H1 (cell line): ENCODE results near the gene SCPEP1.

Experiments
- ATF2 ChIP-seq: IDR thresholded peaks from 2 replicates; pipeline ENCODE4 v1.6.1; 2012; ENCODE audit warnings: low read length, inconsistent platforms
- GABPA ChIP-seq: IDR thresholded peaks from 2 replicates; pipeline ENCODE4 v1.6.1; 2011; ENCODE audit warnings: mild to moderate bottlenecking, low read length, moderate library complexity, borderline replicate concordance; ENCODE audit not compliant: insufficient read depth
- HDAC6 ChIP-seq: IDR thresholded peaks from one replicate; pipeline ENCODE4 v1.7.1; 2012; ENCODE audit warnings: low read depth, mild to moderate bottlenecking, inconsistent platforms, low read length, moderate library complexity
- RFX5 ChIP-seq: IDR thresholded peaks from 2 replicates; pipeline ENCODE4 v1.6.1; 2011; ENCODE audit warnings: low read depth, low read length, improper control_type of control experiment, borderline replicate concordance
- TF ChIP-seq, protein P1 (sequence below), 3 experiments: IDR thresholded peaks; 1 replicate in 2 of 3; 2 replicates in 1 of 3; pipeline versions ENCODE4 v1.5.1 to v1.6.1; 2011; ENCODE audit warnings: low read length in 3 of 3, mild to moderate bottlenecking in 3 of 3, inconsistent platforms in 2 of 3, low read depth in 1 of 3, moderate library complexity in 1 of 3; ENCODE audit not compliant: insufficient read depth in 1 of 3; ENCODE audit errors: control extremely low read depth in 1 of 3

- TF ChIP-seq RFX5 (no peak), ATF2 (no peak), HDAC6 (no peak), GABPA (no peak)
- TF ChIP-seq, protein P1, sequence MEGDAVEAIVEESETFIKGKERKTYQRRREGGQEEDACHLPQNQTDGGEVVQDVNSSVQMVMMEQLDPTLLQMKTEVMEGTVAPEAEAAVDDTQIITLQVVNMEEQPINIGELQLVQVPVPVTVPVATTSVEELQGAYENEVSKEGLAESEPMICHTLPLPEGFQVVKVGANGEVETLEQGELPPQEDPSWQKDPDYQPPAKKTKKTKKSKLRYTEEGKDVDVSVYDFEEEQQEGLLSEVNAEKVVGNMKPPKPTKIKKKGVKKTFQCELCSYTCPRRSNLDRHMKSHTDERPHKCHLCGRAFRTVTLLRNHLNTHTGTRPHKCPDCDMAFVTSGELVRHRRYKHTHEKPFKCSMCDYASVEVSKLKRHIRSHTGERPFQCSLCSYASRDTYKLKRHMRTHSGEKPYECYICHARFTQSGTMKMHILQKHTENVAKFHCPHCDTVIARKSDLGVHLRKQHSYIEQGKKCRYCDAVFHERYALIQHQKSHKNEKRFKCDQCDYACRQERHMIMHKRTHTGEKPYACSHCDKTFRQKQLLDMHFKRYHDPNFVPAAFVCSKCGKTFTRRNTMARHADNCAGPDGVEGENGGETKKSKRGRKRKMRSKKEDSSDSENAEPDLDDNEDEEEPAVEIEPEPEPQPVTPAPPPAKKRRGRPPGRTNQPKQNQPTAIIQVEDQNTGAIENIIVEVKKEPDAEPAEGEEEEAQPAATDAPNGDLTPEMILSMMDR (IDR thresholded peaks at IDR 0.05; ENCODE audit: control extremely low read depth in 1 of 3, insufficient read depth in 1 of 3, low read depth in 1 of 3, low read length in 3 of 3): no peak
Observed at GRCh38 chr17:57011491-57012015, 33.6 kb downstream of the SCPEP1 start.
